Testis (tissue), 2 donors: Measurements from ENCODE around the gene GALNT18.

Source experiments
- POLR2A ChIP-seq: fragments of 450-650 bp; IDR thresholded peaks from one replicate; pipeline ENCODE4 v1.6.1; 2017; ENCODE audit warnings: antibody characterized with exemption, mild to moderate bottlenecking, moderate library complexity
- TF ChIP-seq, protein P1 (sequence below), 3 experiments: fragments of 450-650 bp in 2 of 3; fragments of 200-600 bp in 1 of 3; sonication (generic) in 1 of 3; IDR thresholded peaks; one replicate each; pipeline ENCODE4 v1.5.1; 2016 to 2019; ENCODE audit warnings: antibody characterized with exemption in 3 of 3, mild to moderate bottlenecking in 2 of 3, moderate library complexity in 1 of 3

DNA sequence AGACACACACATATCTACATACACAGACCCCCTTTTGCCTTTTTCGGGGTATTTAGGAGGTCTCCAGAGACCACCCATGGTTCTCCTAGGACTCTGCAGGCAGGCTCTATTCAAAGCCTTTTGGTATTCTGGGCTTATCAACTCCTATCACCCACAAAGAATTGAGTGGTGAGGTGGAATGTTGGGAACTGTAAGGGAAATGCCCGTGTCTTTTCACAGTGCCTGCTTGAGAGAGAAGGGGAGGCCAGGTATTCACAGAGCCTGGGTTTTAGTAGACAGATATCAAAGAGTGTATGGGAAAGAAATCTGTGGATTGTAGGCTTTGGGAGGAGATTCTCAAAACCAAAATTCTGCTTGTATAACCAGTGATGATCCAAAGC lies 224.8 kb downstream of the GALNT18 start:
- TF ChIP-seq, protein P1, sequence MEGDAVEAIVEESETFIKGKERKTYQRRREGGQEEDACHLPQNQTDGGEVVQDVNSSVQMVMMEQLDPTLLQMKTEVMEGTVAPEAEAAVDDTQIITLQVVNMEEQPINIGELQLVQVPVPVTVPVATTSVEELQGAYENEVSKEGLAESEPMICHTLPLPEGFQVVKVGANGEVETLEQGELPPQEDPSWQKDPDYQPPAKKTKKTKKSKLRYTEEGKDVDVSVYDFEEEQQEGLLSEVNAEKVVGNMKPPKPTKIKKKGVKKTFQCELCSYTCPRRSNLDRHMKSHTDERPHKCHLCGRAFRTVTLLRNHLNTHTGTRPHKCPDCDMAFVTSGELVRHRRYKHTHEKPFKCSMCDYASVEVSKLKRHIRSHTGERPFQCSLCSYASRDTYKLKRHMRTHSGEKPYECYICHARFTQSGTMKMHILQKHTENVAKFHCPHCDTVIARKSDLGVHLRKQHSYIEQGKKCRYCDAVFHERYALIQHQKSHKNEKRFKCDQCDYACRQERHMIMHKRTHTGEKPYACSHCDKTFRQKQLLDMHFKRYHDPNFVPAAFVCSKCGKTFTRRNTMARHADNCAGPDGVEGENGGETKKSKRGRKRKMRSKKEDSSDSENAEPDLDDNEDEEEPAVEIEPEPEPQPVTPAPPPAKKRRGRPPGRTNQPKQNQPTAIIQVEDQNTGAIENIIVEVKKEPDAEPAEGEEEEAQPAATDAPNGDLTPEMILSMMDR (IDR thresholded peaks at IDR 0.05), result no peak
- no peak for TF ChIP-seq POLR2A
